Tibial nerve (tissue), 4 donors: Measurements from ENCODE around the gene CNR1. TPM values are rescaled to one million over a fixed set of nuclear protein-coding genes. Genes with fewer than 3 reads are reported as not detected.

Experiments
- DNase-seq, 2 donors: peaks; one replicate each; pipeline ENCODE4 v3.0.0-alpha.2; 2019; ENCODE audit warnings: low spot score in 2 of 2
- H3K27ac ChIP-seq, 4 donors: fragments of 200-600 bp; sonication (generic) in 3 of 4; one replicate each; pipeline ENCODE4 v1.5.1; 2017 to 2019; ENCODE audit warnings: mild to moderate bottlenecking in 1 of 4
- H3K27me3 ChIP-seq, 2 donors: fragments of 200-600 bp; sonication (generic) in 1 of 2; one replicate each; pipeline versions ENCODE4 v1.5.1 to v1.6.0; 2017 to 2019
- H3K36me3 ChIP-seq, 3 donors: fragments of 200-600 bp; sonication (generic); one replicate each; pipeline ENCODE4 v1.5.1; 2018 to 2019
- H3K4me1 ChIP-seq, 4 donors: fragments of 200-600 bp; sonication (generic) in 3 of 4; one replicate each; pipeline ENCODE4 v1.5.1; 2017 to 2019
- H3K4me3 ChIP-seq, 4 donors: fragments of 200-600 bp; sonication (generic) in 3 of 4; one replicate each; pipeline ENCODE4 v1.5.1; 2017 to 2019; ENCODE audit warnings: mild to moderate bottlenecking in 1 of 4, moderate library complexity in 1 of 4
- H3K9me3 ChIP-seq, 4 donors: fragments of 200-600 bp; sonication (generic) in 3 of 4; one replicate each; pipeline ENCODE4 v1.5.1; 2017 to 2019
- EP300 ChIP-seq, 2 donors: sonication (generic); formaldehyde crosslinking; IDR thresholded peaks; one replicate each; pipeline ENCODE4 v1.6.1; 2017; ENCODE audit warnings: antibody characterized with exemption in 2 of 2, mild to moderate bottlenecking in 1 of 2
- POLR2A ChIP-seq, 2 donors: fragments of 450-650 bp; IDR thresholded peaks; one replicate each; pipeline ENCODE4 v1.6.1; 2017; ENCODE audit warnings: antibody characterized with exemption in 2 of 2, mild to moderate bottlenecking in 2 of 2, moderate library complexity in 2 of 2
- WGBS, 2 donors: methylation state at CpG; one replicate each; pipeline ENCODE4 v1.1.5; 2018; 5-methylcytosine and 5-hydroxymethylcytosine counted together
- total RNA-seq, 4 donors: library from RNA; depleted of rRNA; stranded (reverse); fragments of >200 nt; gene quantifications; one replicate each; pipeline ENCODE4 v1.1.0, GENCODE V29; 2016
- TF ChIP-seq, protein P1 (sequence below), 5 experiments: fragments of 200-600 bp in 3 of 5; fragments of 450-650 bp in 2 of 5; sonication (generic) in 3 of 5; IDR thresholded peaks; one replicate each; pipeline ENCODE4 v1.5.1; 2016 to 2019; ENCODE audit warnings: antibody characterized with exemption in 5 of 5, mild to moderate bottlenecking in 3 of 5, moderate library complexity in 2 of 5

CNR1 gene
- total RNA-seq, 4 donors from 2014 or later, result 10.7 to 35.7 (median 14.4) TPM

DNA sequence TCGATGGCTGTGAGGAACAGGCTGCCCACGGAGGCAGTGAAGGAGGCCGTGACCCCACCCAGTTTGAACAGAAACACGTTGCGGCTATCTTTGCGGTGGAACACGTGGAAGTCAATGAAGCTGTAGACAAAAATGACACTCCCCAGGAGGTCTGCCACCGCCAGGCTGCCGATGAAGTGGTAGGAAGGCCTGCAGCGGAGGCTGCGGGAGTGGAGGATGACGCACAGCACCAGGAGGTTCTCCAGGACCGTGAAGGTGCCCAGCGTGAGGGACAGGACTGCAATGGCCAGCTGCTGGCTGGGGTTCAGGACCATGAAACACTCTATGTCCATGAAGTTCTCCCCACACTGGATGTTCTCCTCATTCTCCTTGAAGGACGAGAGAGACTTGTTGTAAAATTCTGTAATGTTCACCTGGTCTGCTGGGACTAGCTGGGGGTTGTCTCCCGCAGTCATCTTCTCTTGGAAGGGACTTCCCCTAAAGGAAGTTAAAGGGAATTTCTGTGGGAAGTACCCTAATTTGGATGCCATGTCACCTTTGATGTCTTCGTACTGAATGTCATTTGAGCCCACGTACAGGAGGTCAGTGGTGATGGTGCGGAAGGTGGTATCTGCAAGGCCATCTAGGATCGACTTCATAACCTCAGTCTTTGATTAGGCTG, 21.4 kb downstream of the CNR1 start:
- H3K27me3 ChIP-seq, result no peaks in the 10 kb centered on the region
- TF ChIP-seq EP300 (IDR thresholded peaks at IDR 0.05) (no peak), POLR2A (IDR thresholded peaks at IDR 0.05) (no peak)
- TF ChIP-seq, protein P1, sequence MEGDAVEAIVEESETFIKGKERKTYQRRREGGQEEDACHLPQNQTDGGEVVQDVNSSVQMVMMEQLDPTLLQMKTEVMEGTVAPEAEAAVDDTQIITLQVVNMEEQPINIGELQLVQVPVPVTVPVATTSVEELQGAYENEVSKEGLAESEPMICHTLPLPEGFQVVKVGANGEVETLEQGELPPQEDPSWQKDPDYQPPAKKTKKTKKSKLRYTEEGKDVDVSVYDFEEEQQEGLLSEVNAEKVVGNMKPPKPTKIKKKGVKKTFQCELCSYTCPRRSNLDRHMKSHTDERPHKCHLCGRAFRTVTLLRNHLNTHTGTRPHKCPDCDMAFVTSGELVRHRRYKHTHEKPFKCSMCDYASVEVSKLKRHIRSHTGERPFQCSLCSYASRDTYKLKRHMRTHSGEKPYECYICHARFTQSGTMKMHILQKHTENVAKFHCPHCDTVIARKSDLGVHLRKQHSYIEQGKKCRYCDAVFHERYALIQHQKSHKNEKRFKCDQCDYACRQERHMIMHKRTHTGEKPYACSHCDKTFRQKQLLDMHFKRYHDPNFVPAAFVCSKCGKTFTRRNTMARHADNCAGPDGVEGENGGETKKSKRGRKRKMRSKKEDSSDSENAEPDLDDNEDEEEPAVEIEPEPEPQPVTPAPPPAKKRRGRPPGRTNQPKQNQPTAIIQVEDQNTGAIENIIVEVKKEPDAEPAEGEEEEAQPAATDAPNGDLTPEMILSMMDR (IDR thresholded peaks at IDR 0.05), result no peak
- 96% methylated on average over 19 to 20 of the region's 20 CpGs for WGBS, 2 donors

DNA sequence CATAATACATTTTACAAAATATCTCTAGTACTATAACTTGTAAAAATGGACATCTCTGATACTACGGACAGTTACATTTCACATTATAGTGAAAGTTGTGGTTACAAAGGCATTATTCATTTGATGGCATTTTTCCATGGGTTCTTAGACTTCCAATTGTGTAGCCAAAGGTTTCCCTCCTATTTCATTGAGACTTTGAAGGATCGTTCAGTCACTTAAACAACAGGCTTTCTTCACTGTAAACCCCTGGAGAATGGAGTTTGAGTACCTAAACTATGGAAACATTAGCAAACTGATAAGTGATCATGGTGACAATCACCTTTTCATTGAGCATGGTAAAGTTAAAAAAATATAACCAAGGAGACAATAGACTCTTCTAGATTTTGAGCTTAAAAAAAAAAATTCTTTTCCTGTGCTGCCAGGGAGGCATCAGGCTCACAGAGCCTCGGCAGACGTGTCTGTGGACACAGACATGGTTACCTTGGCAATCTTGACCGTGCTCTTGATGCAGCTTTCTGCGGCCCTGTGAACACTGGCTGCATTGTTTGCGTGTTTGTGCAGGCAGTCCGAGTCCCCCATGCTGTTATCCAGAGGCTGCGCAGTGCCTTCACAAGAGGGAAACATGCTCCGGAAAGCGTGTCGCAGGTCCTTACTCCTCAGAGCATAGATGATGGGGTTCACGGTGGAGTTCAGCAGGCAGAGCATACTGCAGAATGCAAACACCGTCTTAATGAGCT, 22.6 kb downstream of the CNR1 start:
- TF ChIP-seq, protein P1 (IDR thresholded peaks at IDR 0.05), result no peak
- no peak for TF ChIP-seq POLR2A (IDR thresholded peaks at IDR 0.05)
- no peak for TF ChIP-seq EP300 (IDR thresholded peaks at IDR 0.05)
- Histone ChIP-seq H3K4me3 (no peak overlapping the region), H3K27me3 (no peaks in the 10 kb centered on the region), H3K27ac (no peak overlapping the region), H3K36me3 (peaks cover 0 to 3% (median 0%) of the 10 kb centered on the region in 3 donors), H3K4me1 (no peaks in the 10 kb centered on the region), H3K9me3 (no peaks in the 10 kb centered on the region)
- no peak for DNase-seq
- 48 to 66% methylated on average over 8 to 14 of the region's 14 CpGs for WGBS, 2 donors

More for the DNA sequence above, 21.4 kb downstream of the CNR1 start:
- Histone ChIP-seq H3K36me3 (peaks cover 0 to 3% (median 0%) of the 10 kb centered on the region in 3 donors), H3K4me1 (no peaks in the 10 kb centered on the region), H3K27ac (no peak overlapping the region), H3K4me3 (no peak overlapping the region), H3K9me3 (no peaks in the 10 kb centered on the region)
- no peak for DNase-seq

DNA sequence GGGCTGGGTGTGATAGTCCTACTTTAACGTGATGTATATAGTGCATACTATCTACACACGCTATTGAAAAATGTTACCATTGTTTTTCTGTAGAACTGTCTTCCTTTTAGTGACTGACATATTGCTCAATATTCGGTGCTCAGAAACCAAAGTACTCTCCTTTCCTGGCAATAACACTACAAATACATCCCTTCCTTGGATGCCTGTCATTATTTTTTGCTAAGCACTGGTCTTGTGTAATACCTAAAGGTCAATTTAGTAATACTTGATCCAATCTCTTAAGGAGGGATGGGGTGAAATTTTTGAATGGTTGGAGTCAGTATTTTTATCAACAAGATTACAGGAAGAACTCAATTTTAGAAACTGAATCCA, 23.9 kb downstream of the CNR1 start:
- no peaks in the 10 kb centered on the region for H3K27me3 ChIP-seq
- no peaks in the 10 kb centered on the region for H3K9me3 ChIP-seq
- DNase-seq, result no peak
- no peak overlapping the region for H3K27ac ChIP-seq
- TF ChIP-seq, protein P1 (IDR thresholded peaks at IDR 0.05), result no peak
- no peak for TF ChIP-seq POLR2A (IDR thresholded peaks at IDR 0.05)
- TF ChIP-seq EP300 (IDR thresholded peaks at IDR 0.05), result no peak
- peaks cover 0 to 3% (median 0%) of the 10 kb centered on the region in 3 donors for H3K36me3 ChIP-seq
- no peak overlapping the region for H3K4me3 ChIP-seq
- 89 to 94% methylated on average over 3 of the region's 3 CpGs for WGBS, 2 donors
- no peaks in the 10 kb centered on the region for H3K4me1 ChIP-seq

DNA sequence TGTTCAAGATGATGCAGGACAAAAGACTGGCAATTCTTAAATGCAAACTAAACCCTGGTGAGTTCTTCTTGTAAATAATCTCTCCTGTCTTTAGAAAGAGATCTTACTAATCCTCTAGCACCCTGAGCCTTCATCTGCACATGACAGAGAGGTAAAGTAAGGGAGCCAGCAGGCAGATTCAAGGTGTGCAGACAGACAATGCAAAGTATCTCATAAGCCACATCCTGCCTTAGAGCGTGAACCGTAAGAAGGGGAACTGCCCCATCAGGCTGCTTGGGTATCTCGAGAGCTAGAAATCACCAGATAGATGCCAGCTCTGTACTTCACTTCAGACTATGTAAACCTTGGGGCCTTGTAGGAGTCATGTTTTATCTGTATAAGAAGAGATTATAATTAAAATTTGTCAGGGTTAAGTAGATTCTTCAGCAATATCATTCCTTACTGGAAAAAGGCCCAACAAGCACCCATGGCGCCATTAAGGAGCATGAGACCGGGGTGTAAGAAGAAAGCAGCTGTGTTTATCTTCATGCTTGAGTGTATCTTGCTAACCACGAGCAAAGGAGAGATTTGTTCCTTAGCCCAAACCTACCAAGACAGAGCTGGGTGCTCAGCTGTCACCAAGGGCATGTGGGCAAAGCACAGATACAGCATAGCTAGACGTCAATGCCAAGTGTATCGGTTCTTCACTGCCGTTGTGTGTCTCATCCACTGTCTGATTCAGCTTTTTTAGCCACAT, 24.4 kb downstream of the CNR1 start:
- Histone ChIP-seq H3K27ac (no peak overlapping the region), H3K9me3 (no peaks in the 10 kb centered on the region), H3K4me3 (no peak overlapping the region), H3K36me3 (peaks cover 0 to 3% (median 0%) of the 10 kb centered on the region in 3 donors), H3K27me3 (no peaks in the 10 kb centered on the region), H3K4me1 (no peaks in the 10 kb centered on the region)
- WGBS, 2 donors, result 83 to 87% methylated on average over 9 of the region's 9 CpGs
- no peak for DNase-seq
- TF ChIP-seq, protein P1 (IDR thresholded peaks at IDR 0.05), result no peak
- TF ChIP-seq POLR2A (IDR thresholded peaks at IDR 0.05), result no peak
- TF ChIP-seq EP300 (IDR thresholded peaks at IDR 0.05), result no peak
